ENCODE data around the gene ME3.

Gene ME3

GRCh38 chr11:86698639-86699038 is 26.2 kb upstream of the ME3 start:
- Histone ChIP-seq H3K9me2 (replicated peaks; ENCODE audit: insufficient read depth, low read length) (no peaks in the 10 kb centered on the region), H3K27me3 (replicated peaks; ENCODE audit: insufficient read depth, low read length) (no peaks in the 10 kb centered on the region), H4K20me1 (ENCODE audit: insufficient read depth, low read length) (no peaks in the 10 kb centered on the region), H3F3A (ENCODE audit: insufficient read depth, low read length) (no peaks in the 10 kb centered on the region), H3K79me2 (ENCODE audit: low read length) (no peaks in the 10 kb centered on the region), H3K4me2 (ENCODE audit: low read depth, low read length) (no peak overlapping the region), H3K27ac (ENCODE audit: low read length) (no peak overlapping the region), H3K4me3 (ENCODE audit: low read length) (no peak overlapping the region), H3K36me3 (replicated peaks; ENCODE audit: insufficient read depth, low read length) (no peaks in the 10 kb centered on the region), H3K9ac (ENCODE audit: low read length) (no peak overlapping the region), H3K4me1 (ENCODE audit: low read length) (no peaks in the 10 kb centered on the region), H3K9me3 (replicated peaks; ENCODE audit: insufficient read depth, low read length) (no peaks in the 10 kb centered on the region), H2AFZ (ENCODE audit: low read length) (no peak overlapping the region)
- no peak for DNase-seq
- no peak for TF ChIP-seq CTCF (IDR thresholded peaks at IDR 0.05; ENCODE audit: low read length)
- no peak for TF ChIP-seq EZH2 (optimal IDR thresholded peaks at IDR 0.05; ENCODE audit: low read depth, low read length)
- no peak for TF ChIP-seq EZH2phosphoT487 (IDR thresholded peaks at IDR 0.05; ENCODE audit: low read length)

GRCh38 chr11:86696451-86696850 is 24.0 kb upstream of the ME3 start:
- Histone ChIP-seq H3K4me1 (ENCODE audit: low read length) (no peaks in the 10 kb centered on the region), H3K4me2 (ENCODE audit: low read depth, low read length) (no peak overlapping the region), H3K9ac (ENCODE audit: low read length) (no peak overlapping the region), H3K27ac (ENCODE audit: low read length) (no peak overlapping the region), H3K36me3 (replicated peaks; ENCODE audit: insufficient read depth, low read length) (no peaks in the 10 kb centered on the region), H3K9me2 (replicated peaks; ENCODE audit: insufficient read depth, low read length) (no peaks in the 10 kb centered on the region), H3K79me2 (ENCODE audit: low read length) (no peaks in the 10 kb centered on the region), H2AFZ (ENCODE audit: low read length) (no peak overlapping the region), H3K9me3 (replicated peaks; ENCODE audit: insufficient read depth, low read length) (no peaks in the 10 kb centered on the region), H4K20me1 (ENCODE audit: insufficient read depth, low read length) (no peaks in the 10 kb centered on the region), H3F3A (ENCODE audit: insufficient read depth, low read length) (no peaks in the 10 kb centered on the region), H3K27me3 (replicated peaks; ENCODE audit: insufficient read depth, low read length) (no peaks in the 10 kb centered on the region), H3K4me3 (ENCODE audit: low read length) (no peak overlapping the region)
- no peak for TF ChIP-seq EZH2phosphoT487 (IDR thresholded peaks at IDR 0.05; ENCODE audit: low read length)
- DNase-seq, result no peak

GRCh38 chr11:86696004-86696403 is 23.6 kb upstream of the ME3 start:
- no peaks in the 10 kb centered on the region for H4K20me1 ChIP-seq (ENCODE audit: insufficient read depth, low read length)
- no peaks in the 10 kb centered on the region for H3K4me1 ChIP-seq (ENCODE audit: low read length)
- no peaks in the 10 kb centered on the region for H3K79me2 ChIP-seq (ENCODE audit: low read length)
- no peaks in the 10 kb centered on the region for H3K27me3 ChIP-seq (replicated peaks; ENCODE audit: insufficient read depth, low read length)
- no peak overlapping the region for H3K4me2 ChIP-seq (ENCODE audit: low read depth, low read length)
- no peaks in the 10 kb centered on the region for H3K36me3 ChIP-seq (replicated peaks; ENCODE audit: insufficient read depth, low read length)
- DNase-seq, result no peak
- H3K27ac ChIP-seq (ENCODE audit: low read length), result no peak overlapping the region
- H3K4me3 ChIP-seq (ENCODE audit: low read length), result no peak overlapping the region
- no peak overlapping the region for H3K9ac ChIP-seq (ENCODE audit: low read length)
- TF ChIP-seq EZH2 (optimal IDR thresholded peaks at IDR 0.05; ENCODE audit: low read depth, low read length), result no peak
- TF ChIP-seq EZH2phosphoT487 (IDR thresholded peaks at IDR 0.05; ENCODE audit: low read length), result no peak
- TF ChIP-seq CTCF (IDR thresholded peaks at IDR 0.05; ENCODE audit: low read length), result no peak
- no peaks in the 10 kb centered on the region for H3K9me2 ChIP-seq (replicated peaks; ENCODE audit: insufficient read depth, low read length)
- no peaks in the 10 kb centered on the region for H3K9me3 ChIP-seq (replicated peaks; ENCODE audit: insufficient read depth, low read length)
- no peak overlapping the region for H2AFZ ChIP-seq (ENCODE audit: low read length)
- H3F3A ChIP-seq (ENCODE audit: insufficient read depth, low read length), result no peaks in the 10 kb centered on the region

DNA sequence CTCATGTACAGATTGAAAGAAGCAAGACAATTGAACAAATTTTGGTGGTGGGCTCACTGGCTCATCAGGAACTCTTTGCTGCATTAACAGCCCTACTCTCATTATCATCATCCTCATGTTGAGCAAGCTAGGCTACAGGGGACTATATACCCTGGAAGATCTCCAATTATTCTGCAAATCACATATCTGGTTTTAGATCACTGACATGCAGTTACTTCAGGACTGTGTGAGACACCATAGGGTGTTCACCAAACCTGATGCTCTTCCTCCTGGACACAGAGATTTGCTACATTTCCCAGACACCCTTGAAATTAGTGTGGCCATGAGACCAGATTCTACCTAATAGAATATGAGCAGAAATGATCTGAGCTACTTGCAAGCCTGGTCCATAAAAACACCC is 23.0 kb upstream of the ME3 start:
- Histone ChIP-seq H3K9me3 (replicated peaks; ENCODE audit: insufficient read depth, low read length) (no peaks in the 10 kb centered on the region), H3K27me3 (replicated peaks; ENCODE audit: insufficient read depth, low read length) (no peaks in the 10 kb centered on the region), H3K9ac (ENCODE audit: low read length) (no peak overlapping the region), H4K20me1 (ENCODE audit: insufficient read depth, low read length) (no peaks in the 10 kb centered on the region), H3K4me1 (ENCODE audit: low read length) (no peaks in the 10 kb centered on the region), H3K9me2 (replicated peaks; ENCODE audit: insufficient read depth, low read length) (no peaks in the 10 kb centered on the region), H3K36me3 (replicated peaks; ENCODE audit: insufficient read depth, low read length) (no peaks in the 10 kb centered on the region), H2AFZ (ENCODE audit: low read length) (no peak overlapping the region), H3F3A (ENCODE audit: insufficient read depth, low read length) (no peaks in the 10 kb centered on the region), H3K79me2 (ENCODE audit: low read length) (no peaks in the 10 kb centered on the region), H3K4me3 (ENCODE audit: low read length) (no peak overlapping the region), H3K4me2 (ENCODE audit: low read depth, low read length) (no peak overlapping the region), H3K27ac (ENCODE audit: low read length) (no peak overlapping the region)
- TF ChIP-seq EZH2 (optimal IDR thresholded peaks at IDR 0.05; ENCODE audit: low read depth, low read length), result no peak
- no peak for TF ChIP-seq CTCF (IDR thresholded peaks at IDR 0.05; ENCODE audit: low read length)
- TF ChIP-seq EZH2phosphoT487 (IDR thresholded peaks at IDR 0.05; ENCODE audit: low read length), result no peak
- no peak for DNase-seq

All from MM.1S (cell line).